ENCODE measurements around the gene EGFR. TPM values are rescaled to one million over a fixed set of nuclear protein-coding genes. Genes with fewer than 3 reads are reported as not detected.

EGFR gene
- total and polyA plus RNA-seq, 2 donors (not counting 1 experiment from before 2014, with no cell fraction given): 55.3 to 62.8 TPM

DNA sequence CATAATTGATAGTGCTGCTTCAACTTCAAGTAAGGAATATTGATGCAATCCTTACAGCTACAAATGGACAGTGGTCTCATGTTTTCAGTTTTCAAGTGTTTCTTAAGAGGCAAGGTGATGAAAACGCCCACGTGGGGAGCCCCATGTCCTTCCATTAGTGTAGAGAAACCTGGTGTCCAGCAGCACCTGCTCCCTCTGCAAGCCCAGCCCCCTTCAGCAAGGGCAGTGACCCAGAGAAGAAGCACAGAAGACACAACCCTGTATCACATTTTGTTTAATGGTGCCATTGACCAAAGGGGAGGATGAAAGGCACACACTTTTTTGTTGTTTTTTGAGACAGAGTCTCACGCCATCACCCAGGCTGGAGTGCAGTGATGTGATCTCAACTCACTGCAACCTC, 143.7 kb downstream of the EGFR start:
- H3K9ac ChIP-seq (ENCODE audit: insufficient read depth, low read length): no peak overlapping the region
- no peaks in the 10 kb centered on the region for H3K9me3 ChIP-seq (ENCODE audit: control insufficient read depth, insufficient read depth, low read depth, low read length)
- H4K20me1 ChIP-seq (ENCODE audit: control insufficient read depth, extremely low read depth, insufficient read depth, low read length): no peaks in the 10 kb centered on the region
- TF ChIP-seq EZH2 (IDR thresholded peaks at IDR 0.05; ENCODE audit: low read length, missing control alignments): no peak
- TF ChIP-seq, protein P1, sequence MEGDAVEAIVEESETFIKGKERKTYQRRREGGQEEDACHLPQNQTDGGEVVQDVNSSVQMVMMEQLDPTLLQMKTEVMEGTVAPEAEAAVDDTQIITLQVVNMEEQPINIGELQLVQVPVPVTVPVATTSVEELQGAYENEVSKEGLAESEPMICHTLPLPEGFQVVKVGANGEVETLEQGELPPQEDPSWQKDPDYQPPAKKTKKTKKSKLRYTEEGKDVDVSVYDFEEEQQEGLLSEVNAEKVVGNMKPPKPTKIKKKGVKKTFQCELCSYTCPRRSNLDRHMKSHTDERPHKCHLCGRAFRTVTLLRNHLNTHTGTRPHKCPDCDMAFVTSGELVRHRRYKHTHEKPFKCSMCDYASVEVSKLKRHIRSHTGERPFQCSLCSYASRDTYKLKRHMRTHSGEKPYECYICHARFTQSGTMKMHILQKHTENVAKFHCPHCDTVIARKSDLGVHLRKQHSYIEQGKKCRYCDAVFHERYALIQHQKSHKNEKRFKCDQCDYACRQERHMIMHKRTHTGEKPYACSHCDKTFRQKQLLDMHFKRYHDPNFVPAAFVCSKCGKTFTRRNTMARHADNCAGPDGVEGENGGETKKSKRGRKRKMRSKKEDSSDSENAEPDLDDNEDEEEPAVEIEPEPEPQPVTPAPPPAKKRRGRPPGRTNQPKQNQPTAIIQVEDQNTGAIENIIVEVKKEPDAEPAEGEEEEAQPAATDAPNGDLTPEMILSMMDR (conservative IDR thresholded peaks at IDR 0.05 in 1 of 2, IDR thresholded peaks at IDR 0.05 in 1 of 2; ENCODE audit: low read depth in 1 of 2, low read length in 2 of 2): no peak
- no peak overlapping the region for H2AFZ ChIP-seq (ENCODE audit: low read length)
- no peak overlapping the region for H3K4me3 ChIP-seq (replicated peaks in 1 of 4; ENCODE audit: control extremely low read depth in 1 of 4, insufficient read depth in 1 of 4, low read depth in 3 of 4, low read length in 4 of 4)
- DNase-seq (ENCODE audit: low read depth in 2 of 2): no peak
- H3K27me3 ChIP-seq (ENCODE audit: control insufficient read depth, insufficient read depth, low read length): no peaks in the 10 kb centered on the region
- H3K27ac ChIP-seq (ENCODE audit: insufficient read depth, low read length): no peak overlapping the region
- peaks cover 26% of the 10 kb centered on the region for H3K79me2 ChIP-seq (ENCODE audit: control insufficient read depth, insufficient read depth, low read length)
- no peak overlapping the region for H3K4me2 ChIP-seq (ENCODE audit: extremely low read depth, insufficient read depth, low read length)
- peaks cover 44% of the 10 kb centered on the region for H3K36me3 ChIP-seq (ENCODE audit: control insufficient read depth, insufficient read depth, low read length)
- H3K4me1 ChIP-seq (ENCODE audit: control insufficient read depth, extremely low read depth, insufficient read depth, low read length): no peaks in the 10 kb centered on the region

DNA sequence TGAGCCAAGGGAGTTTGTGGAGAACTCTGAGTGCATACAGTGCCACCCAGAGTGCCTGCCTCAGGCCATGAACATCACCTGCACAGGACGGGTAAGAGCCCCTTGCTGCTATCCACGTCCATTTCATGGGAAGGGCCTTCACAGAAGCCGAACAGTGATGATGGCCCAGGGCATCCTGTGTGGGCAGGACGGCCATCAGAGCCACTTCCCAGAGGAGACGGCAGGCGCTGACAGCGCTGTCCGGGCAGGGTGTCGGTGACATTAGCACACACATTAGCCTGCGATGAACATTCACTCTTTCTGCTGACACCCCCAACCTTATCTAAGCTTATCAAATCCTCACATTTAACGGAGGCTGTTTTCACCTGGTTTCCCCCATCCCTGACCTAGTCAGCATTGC, 144.9 kb downstream of the EGFR start:
- no peak overlapping the region for H3K27ac ChIP-seq (ENCODE audit: insufficient read depth, low read length)
- no peaks in the 10 kb centered on the region for H3K9me3 ChIP-seq (ENCODE audit: control insufficient read depth, insufficient read depth, low read depth, low read length)
- H3K27me3 ChIP-seq (ENCODE audit: control insufficient read depth, insufficient read depth, low read length): no peaks in the 10 kb centered on the region
- H3K36me3 ChIP-seq (ENCODE audit: control insufficient read depth, insufficient read depth, low read length): peaks cover 36% of the 10 kb centered on the region
- H3K4me2 ChIP-seq (ENCODE audit: extremely low read depth, insufficient read depth, low read length): no peak overlapping the region
- peaks cover 27% of the 10 kb centered on the region for H3K79me2 ChIP-seq (ENCODE audit: control insufficient read depth, insufficient read depth, low read length)
- no peaks in the 10 kb centered on the region for H3K4me1 ChIP-seq (ENCODE audit: control insufficient read depth, extremely low read depth, insufficient read depth, low read length)
- H4K20me1 ChIP-seq (ENCODE audit: control insufficient read depth, extremely low read depth, insufficient read depth, low read length): no peaks in the 10 kb centered on the region
- DNase-seq (ENCODE audit: low read depth in 2 of 2): no peak
- no peak overlapping the region for H2AFZ ChIP-seq (ENCODE audit: low read length)
- H3K4me3 ChIP-seq (replicated peaks in 1 of 4; ENCODE audit: control extremely low read depth in 1 of 4, insufficient read depth in 1 of 4, low read depth in 3 of 4, low read length in 4 of 4): no peak overlapping the region
- TF ChIP-seq, protein P1 (conservative IDR thresholded peaks at IDR 0.05 in 1 of 2, IDR thresholded peaks at IDR 0.05 in 1 of 2; ENCODE audit: low read depth in 1 of 2, low read length in 2 of 2): no peak
- no peak overlapping the region for H3K9ac ChIP-seq (ENCODE audit: insufficient read depth, low read length)

DNA sequence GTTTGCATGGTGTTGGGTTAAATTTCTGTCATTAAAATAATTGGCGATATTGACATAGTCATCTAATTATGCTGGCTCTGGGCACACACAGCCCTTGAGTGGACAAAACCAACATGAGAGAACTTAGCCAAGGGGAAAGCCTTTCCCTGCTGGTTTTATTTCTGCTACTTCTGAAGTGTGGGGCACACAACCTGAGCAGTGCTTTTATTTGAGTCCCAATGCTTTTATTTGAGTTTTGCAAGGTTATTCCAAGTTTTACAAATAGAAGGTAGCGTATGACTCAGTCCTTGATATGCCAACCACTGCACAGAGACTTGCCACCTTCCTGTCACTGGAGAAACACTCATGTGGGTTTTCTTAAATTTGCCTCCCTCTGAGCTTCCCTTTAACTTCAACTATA, 145.7 kb downstream of the EGFR start:
- Histone ChIP-seq H2AFZ (ENCODE audit: low read length) (no peak overlapping the region), H3K4me3 (replicated peaks in 1 of 4; ENCODE audit: control extremely low read depth in 1 of 4, insufficient read depth in 1 of 4, low read depth in 3 of 4, low read length in 4 of 4) (no peak overlapping the region), H3K9ac (ENCODE audit: insufficient read depth, low read length) (no peak overlapping the region), H3K27me3 (ENCODE audit: control insufficient read depth, insufficient read depth, low read length) (no peaks in the 10 kb centered on the region), H4K20me1 (ENCODE audit: control insufficient read depth, extremely low read depth, insufficient read depth, low read length) (no peaks in the 10 kb centered on the region), H3K9me3 (ENCODE audit: control insufficient read depth, insufficient read depth, low read depth, low read length) (no peaks in the 10 kb centered on the region), H3K27ac (ENCODE audit: insufficient read depth, low read length) (no peak overlapping the region), H3K36me3 (ENCODE audit: control insufficient read depth, insufficient read depth, low read length) (peaks cover 29% of the 10 kb centered on the region), H3K4me1 (ENCODE audit: control insufficient read depth, extremely low read depth, insufficient read depth, low read length) (no peaks in the 10 kb centered on the region), H3K4me2 (ENCODE audit: extremely low read depth, insufficient read depth, low read length) (no peak overlapping the region), H3K79me2 (ENCODE audit: control insufficient read depth, insufficient read depth, low read length) (peaks cover 25% of the 10 kb centered on the region)
- no peak for DNase-seq (ENCODE audit: low read depth in 2 of 2)
- no peak for TF ChIP-seq EZH2 (IDR thresholded peaks at IDR 0.05; ENCODE audit: low read length, missing control alignments)
- TF ChIP-seq, protein P1 (conservative IDR thresholded peaks at IDR 0.05 in 1 of 2, IDR thresholded peaks at IDR 0.05 in 1 of 2; ENCODE audit: low read depth in 1 of 2, low read length in 2 of 2): no peak

Measured in fibroblast of lung (primary cell).